Hepatocyte (in vitro differentiated cells): ENCODE measurements around the gene IGIP. TPM values are rescaled to one million over a fixed set of nuclear protein-coding genes. Genes with fewer than 3 reads are reported as not detected.

Experiments
- DNase-seq: peaks from one replicate; pipeline ENCODE4 v3.0.0-alpha.2; 2016; ENCODE audit warnings: low spot score
- H2AFZ ChIP-seq: fragments of 200-600 bp; sonication (generic); 2 replicates; pipeline ENCODE4 v1.6.0; 2016; ENCODE audit warnings: antibody characterized with exemption, mild to moderate bottlenecking
- H3K27ac ChIP-seq: fragments of 200-600 bp; sonication (generic); 2 replicates; pipeline ENCODE4 v1.5.1; 2016; ENCODE audit warnings: mild to moderate bottlenecking
- H3K27me3 ChIP-seq: fragments of 200-600 bp; sonication (generic); 2 replicates; pipeline ENCODE4 v1.6.1; 2016
- H3K36me3 ChIP-seq: fragments of 200-600 bp; sonication (generic); replicated peaks from 2 replicates; pipeline ENCODE4 v1.5.1; 2016; ENCODE audit warnings: low read depth; ENCODE audit not compliant: insufficient read depth
- H3K4me1 ChIP-seq: fragments of 200-600 bp; sonication (generic); 2 replicates; pipeline ENCODE4 v1.5.1; 2016; ENCODE audit warnings: mild to moderate bottlenecking, moderate library complexity; ENCODE audit not compliant: insufficient read depth
- H3K4me2 ChIP-seq: fragments of 200-600 bp; sonication (generic); 2 replicates; pipeline ENCODE4 v1.6.0; 2016
- H3K4me3 ChIP-seq: fragments of 200-600 bp; sonication (generic); 2 replicates; pipeline ENCODE4 v1.5.1; 2016; ENCODE audit warnings: mild to moderate bottlenecking
- H3K79me2 ChIP-seq: fragments of 200-600 bp; sonication (generic); 2 replicates; pipeline ENCODE4 v1.6.0; 2017; ENCODE audit warnings: mild to moderate bottlenecking
- H3K9me2 ChIP-seq: fragments of 200-600 bp; sonication (generic); replicated peaks from 2 replicates; pipeline ENCODE4 v1.6.0; 2017; ENCODE audit warnings: mild to moderate bottlenecking; ENCODE audit not compliant: insufficient read depth
- H3K9me3 ChIP-seq: fragments of 200-600 bp; sonication (generic); 2 replicates; pipeline ENCODE4 v1.5.1; 2016; ENCODE audit warnings: low read depth, mild to moderate bottlenecking
- H4K20me1 ChIP-seq: fragments of 200-600 bp; sonication (generic); 2 replicates; pipeline ENCODE4 v1.6.0; 2016; ENCODE audit warnings: mild to moderate bottlenecking; ENCODE audit not compliant: insufficient read depth, poor library complexity, severe bottlenecking
- CTCF ChIP-seq: fragments of 200-600 bp; sonication (generic); IDR thresholded peaks from 2 replicates; pipeline ENCODE4 v1.5.1; 2016; ENCODE audit warnings: antibody characterized with exemption, mild to moderate bottlenecking; ENCODE audit not compliant: poor library complexity
- EZH2 ChIP-seq: fragments of 200-600 bp; sonication (generic); IDR thresholded peaks from 2 replicates; pipeline ENCODE4 v1.6.1; 2016; ENCODE audit warnings: antibody characterized with exemption, mild to moderate bottlenecking, borderline replicate concordance
- EZH2phosphoT487 ChIP-seq: fragments of 200-600 bp; sonication (generic); IDR thresholded peaks from one replicate; pipeline ENCODE4 v1.6.1; 2018; ENCODE audit warnings: antibody characterized with exemption, mild to moderate bottlenecking, low read depth, moderate library complexity; ENCODE audit not compliant: unreplicated experiment, severe bottlenecking
- WGBS: methylation state at CpG from one replicate; pipeline ENCODE4 v1.1.6; 2016; ENCODE audit warnings: low lambda C conversion rate; ENCODE audit errors: missing lambda C conversion rate; 5-methylcytosine and 5-hydroxymethylcytosine counted together
- polyA plus RNA-seq: library from polyadenylated mRNA; unstranded; fragments of >200 nt; fragmentation: Nextera tagmentation; extraction: Ambion mirVana; gene quantifications from 2 replicates; pipeline ENCODE4 v1.2.1, GENCODE V29; 2016
- total RNA-seq: library from RNA; depleted of rRNA; stranded (reverse); fragments of >200 nt; gene quantifications from 2 replicates; pipeline ENCODE4 v1.2.3, GENCODE V29; 2014

Gene IGIP
- total and polyA plus RNA-seq, 2 experiments from 2014 or later, result 0.50 to 7.2 TPM

- H3K4me1 ChIP-seq, result no peaks in the 10 kb centered on the region
- H2AFZ ChIP-seq, result no peak overlapping the region
- no peak for DNase-seq
- no peak overlapping the region for H3K4me3 ChIP-seq
- no peaks in the 10 kb centered on the region for H3K9me2 ChIP-seq
- no peaks in the 10 kb centered on the region for H3K9me3 ChIP-seq
- H4K20me1 ChIP-seq, result no peaks in the 10 kb centered on the region
- TF ChIP-seq EZH2phosphoT487, result no peak
- no peak for TF ChIP-seq CTCF
- TF ChIP-seq EZH2, result no peak
- WGBS, result 67% methylated on average over 1 of the region's 1 CpG
- no peaks in the 10 kb centered on the region for H3K36me3 ChIP-seq
- H3K79me2 ChIP-seq, result no peaks in the 10 kb centered on the region
- no peak overlapping the region for H3K4me2 ChIP-seq
- peaks cover 16% of the 10 kb centered on the region for H3K27me3 ChIP-seq
- no peak overlapping the region for H3K27ac ChIP-seq
These were observed 31.9 kb upstream of the IGIP start for GRCh38 chr5:140093866-140094265.

GRCh38 chr5:140094889-140095288 lies 30.8 kb upstream of the IGIP start:
- DNase-seq, result no peak
- Histone ChIP-seq H3K4me2 (no peak overlapping the region), H3K4me3 (no peak overlapping the region), H3K27ac (no peak overlapping the region), H4K20me1 (no peaks in the 10 kb centered on the region), H3K4me1 (no peaks in the 10 kb centered on the region), H3K36me3 (no peaks in the 10 kb centered on the region), H3K27me3 (peaks cover 14% of the 10 kb centered on the region), H3K9me3 (no peaks in the 10 kb centered on the region), H3K79me2 (no peaks in the 10 kb centered on the region), H2AFZ (no peak overlapping the region), H3K9me2 (no peaks in the 10 kb centered on the region)
- TF ChIP-seq CTCF (no peak), EZH2 (no peak)

- Histone ChIP-seq H3K79me2 (no peaks in the 10 kb centered on the region), H3K9me3 (no peaks in the 10 kb centered on the region), H3K9me2 (no peaks in the 10 kb centered on the region), H3K4me2 (no peak overlapping the region), H3K4me1 (no peaks in the 10 kb centered on the region), H3K27me3 (peaks cover 31% of the 10 kb centered on the region), H4K20me1 (no peaks in the 10 kb centered on the region), H2AFZ (no peak overlapping the region), H3K4me3 (no peak overlapping the region), H3K36me3 (no peaks in the 10 kb centered on the region), H3K27ac (no peak overlapping the region)
- no peak for DNase-seq
- TF ChIP-seq EZH2phosphoT487 (no peak), EZH2 (no peak), CTCF (no peak)
- WGBS, result 85% methylated on average over 1 of the region's 1 CpG
These were observed 24.6 kb upstream of the IGIP start for GRCh38 chr5:140101179-140101578.

GRCh38 chr5:140103154-140103553 lies 22.6 kb upstream of the IGIP start:
- TF ChIP-seq CTCF, result no peak
- TF ChIP-seq EZH2, result no peak
- TF ChIP-seq EZH2phosphoT487, result no peak
- Histone ChIP-seq H4K20me1 (peaks cover under 1% of the 10 kb centered on the region), H3K27ac (no peak overlapping the region), H3K9me2 (no peaks in the 10 kb centered on the region), H3K4me2 (no peak overlapping the region), H3K9me3 (no peaks in the 10 kb centered on the region), H3K4me1 (peaks cover 5% of the 10 kb centered on the region), H3K79me2 (no peaks in the 10 kb centered on the region), H3K27me3 (peaks cover 28% of the 10 kb centered on the region), H3K4me3 (no peak overlapping the region), H2AFZ (no peak overlapping the region), H3K36me3 (no peaks in the 10 kb centered on the region)
- DNase-seq, result no peak
- WGBS, result 71% methylated on average over 1 of the region's 1 CpG
